Activated B cell treated with CpG ODN at 0.5 μM for 24 hours (primary cell): ENCODE measurements around the gene YRDC. TPM values are rescaled to one million over a fixed set of nuclear protein-coding genes. Genes with fewer than 3 reads are reported as not detected.

Experiments used
- ATAC-seq: fragments of 200-7000 bp; cut with Tn5 transposase; one replicate; pipeline ENCODE4 v1.10.0; 2021; ENCODE audit warnings: low read depth, mild to moderate bottlenecking, moderate library complexity
- CTCF ChIA-PET: fragments of 350-600 bp; sonication (Branson Sonifier 250); formaldehyde crosslinking; loops from one replicate; lab custom pipeline; 2021; ENCODE audit warnings: antibody characterized with exemption; lab: Charles Lee
- POLR2A ChIA-PET: fragments of 350-600 bp; sonication (Branson Sonifier 250); formaldehyde crosslinking; loops from one replicate; lab custom pipeline; 2021; ENCODE audit warnings: antibody characterized with exemption; lab: Charles Lee
- DNase-seq: peaks from one replicate; pipeline ENCODE4 v3.0.0; 2022
- H3K27ac Mint-ChIP-seq: one replicate; pipeline ENCODE4 v1.8.0; 2020; ENCODE audit warnings: mixed read lengths
- H3K27me3 Mint-ChIP-seq: one replicate; pipeline ENCODE4 v1.8.0; 2021; ENCODE audit warnings: mixed read lengths
- H3K36me3 Mint-ChIP-seq: one replicate; pipeline ENCODE4 v1.8.0; 2021; ENCODE audit warnings: low read depth, mixed read lengths
- H3K4me1 Mint-ChIP-seq: one replicate; pipeline ENCODE4 v1.8.0; 2021; ENCODE audit warnings: mixed read lengths
- H3K4me3 Mint-ChIP-seq: one replicate; pipeline ENCODE4 v1.8.0; 2020; ENCODE audit warnings: mild to moderate bottlenecking, mixed read lengths
- H3K9me3 Mint-ChIP-seq: one replicate; pipeline ENCODE4 v1.8.0; 2020; ENCODE audit warnings: mixed read lengths
- CTCF ChIP-seq: fragments of 200-600 bp; IDR thresholded peaks from one replicate; pipeline ENCODE4 v1.8.0; 2022; ENCODE audit warnings: antibody characterized with exemption, mild to moderate bottlenecking
- intact Hi-C: fragments of 100-400 bp; cut with micrococcal nuclease; formaldehyde crosslinking; loops from one replicate; pipeline ENCODE4 v1.15.1; 2024
- total RNA-seq: library from RNA; stranded (reverse); gene quantifications from 2 replicates; pipeline ENCODE4 v1.2.3, GENCODE V29; 2022

Gene YRDC
- total RNA-seq, 1 donor from 2014 or later, result 24.2 TPM

- CTCF ChIA-PET, result interaction anchor here (2.4 kb wide), 1 partner anchor 10 kb away, joined by 10 read pairs; the partner anchor contains the start of gene MTF1
- TF ChIP-seq CTCF, result no peak
- Mint-ChIP-seq H3K4me1 (peaks cover 47% of the 10 kb centered on the region), H3K27me3 (no peaks in the 10 kb centered on the region), H3K27ac (no peak overlapping the region), H3K36me3 (peaks cover 37% of the 10 kb centered on the region), H3K9me3 (no peaks in the 10 kb centered on the region), H3K4me3 (no peak overlapping the region)
- POLR2A ChIA-PET, result interaction anchor here (0.6 to 1.6 kb wide), 4 partner anchors 9 to 336 kb away, joined by 3 to 8 read pairs (median 4); partner anchors contain the start of gene MTF1
- intact Hi-C loops, result no loop called here
- ATAC-seq, result no peak
- no peak for DNase-seq
Observed at GRCh38 chr1:37850352-37850955, 42.4 kb upstream of the YRDC start.

GRCh38 chr1:37849480-37849879 lies 41.5 kb upstream of the YRDC start:
- no peak overlapping the region for H3K4me3 Mint-ChIP-seq
- DNase-seq (no peak), ATAC-seq (no peak)
- H3K36me3 Mint-ChIP-seq, result peaks cover 38% of the 10 kb centered on the region
- ChIA-PET POLR2A (interaction anchor here (0.8 kb wide), 1 partner anchor 10 kb away, joined by 3 read pairs; the partner anchor contains the start of gene MTF1), CTCF (no interaction called here)
- no peak overlapping the region for H3K27ac Mint-ChIP-seq
- H3K27me3 Mint-ChIP-seq, result no peaks in the 10 kb centered on the region
- H3K4me1 Mint-ChIP-seq, result peaks cover 45% of the 10 kb centered on the region
- H3K9me3 Mint-ChIP-seq, result no peaks in the 10 kb centered on the region
- no peak for TF ChIP-seq CTCF
- intact Hi-C loops, result no loop called here

- DNase-seq, result no peak
- H3K27me3 Mint-ChIP-seq, result no peaks in the 10 kb centered on the region
- H3K4me3 Mint-ChIP-seq, result peak overlapping the region; percentile 73
- peaks cover 32% of the 10 kb centered on the region for H3K4me1 Mint-ChIP-seq
- no peaks in the 10 kb centered on the region for H3K9me3 Mint-ChIP-seq
- intact Hi-C loops, result no loop called here
- peak overlapping the region; percentile 67 for H3K27ac Mint-ChIP-seq
- no peak for TF ChIP-seq CTCF
- POLR2A ChIA-PET, result interaction anchor here (0.5 to 2.3 kb wide), 4 partner anchors 13 to 337 kb away, joined by 3 to 11 read pairs (median 4); partner anchors contain the start of genes C1orf122, MTF1 and YRDC
- peaks cover 40% of the 10 kb centered on the region for H3K36me3 Mint-ChIP-seq
- ATAC-seq, result no peak
- CTCF ChIA-PET, result interaction anchor here (1.9 kb wide), 1 partner anchor 13 kb away, joined by 8 read pairs; the partner anchor contains the start of gene MTF1
Observed at GRCh38 chr1:37846647-37847339, 38.8 kb upstream of the YRDC start.

GRCh38 chr1:37845786-37846185 lies 37.8 kb upstream of the YRDC start:
- no peak for DNase-seq
- ChIA-PET CTCF (interaction anchor here (0.7 to 1.9 kb wide), 2 partner anchors 14 to 16 kb away, joined by 3 to 8 read pairs; partner anchors contain the start of gene MTF1), POLR2A (interaction anchor here (1.3 to 2.3 kb wide), 2 partner anchors 14 to 38 kb away, joined by 4 to 11 read pairs; partner anchors contain the start of genes C1orf122, MTF1 and YRDC)
- no peak for ATAC-seq
- peaks cover 45% of the 10 kb centered on the region for H3K36me3 Mint-ChIP-seq
- peak overlapping the region; percentile 10 for H3K27ac Mint-ChIP-seq
- intact Hi-C loops, result no loop called here
- H3K4me1 Mint-ChIP-seq, result peaks cover 32% of the 10 kb centered on the region
- H3K4me3 Mint-ChIP-seq, result no peak overlapping the region
- H3K27me3 Mint-ChIP-seq, result no peaks in the 10 kb centered on the region
- TF ChIP-seq CTCF, result no peak
- no peaks in the 10 kb centered on the region for H3K9me3 Mint-ChIP-seq
